GM12878 (cell line): ENCODE results near the gene TMPRSS7. TPM values are rescaled to one million over a fixed set of nuclear protein-coding genes. Genes with fewer than 3 reads are reported as not detected.

Experiments used
- ATAC-seq: fragments of 200-7000 bp; cut with Tn5 transposase; 3 replicates; pipeline ENCODE4 v1.9.1; 2020; ENCODE audit warnings: mild to moderate bottlenecking, moderate library complexity
- BruUV-seq: library from RNA; stranded (reverse); fragments of 400-500 nt; replicated peaks from 2 replicates; lab custom pipeline; 2021; lab: Mats Ljungman, UMichigan
- CTCF ChIA-PET: fragments of 300-600 bp; sonication (Branson Sonifier 250); formaldehyde crosslinking; extraction: SDS; loops from one replicate; lab custom pipeline; 2021; ENCODE audit warnings: inconsistent platforms; lab: Yijun Ruan, JAX
- POLR2A ChIA-PET: fragments of 350-600 bp; formaldehyde crosslinking; extraction: SDS; loops from one replicate; lab custom pipeline; 2021; ENCODE audit warnings: inconsistent platforms; lab: Charles Lee
- RAD21 ChIA-PET: fragments of 300-600 bp; sonication (Branson Sonifier 250); formaldehyde crosslinking; loops from one replicate; lab custom pipeline; 2023; ENCODE audit warnings: antibody characterized with exemption; ENCODE audit not compliant: unreplicated experiment; lab: Charles Lee
- SMC1A ChIA-PET: fragments of 300-600 bp; sonication (Branson Sonifier 250); formaldehyde crosslinking; loops from one replicate; lab custom pipeline; 2023; ENCODE audit not compliant: unreplicated experiment, uncharacterized antibody; lab: Charles Lee
- DNase-seq: peaks from one replicate; pipeline ENCODE4 v3.0.0-alpha.2; 2011; ENCODE audit warnings: low read depth, low spot score
- FAIRE-seq: peaks from 3 replicates; lab custom pipeline; 2011; peaks lifted over from hg19 to GRCh38; lab: Jason Lieb, UNC
- H2AFZ ChIP-seq: 2 replicates; pipeline ENCODE4 v1.6.0; 2011; ENCODE audit warnings: low read depth, low read length, control low read depth; ENCODE audit not compliant: control insufficient read depth
- H3K27ac ChIP-seq: 2 replicates; pipeline ENCODE4 v1.5.1; 2011; ENCODE audit warnings: control low read depth; ENCODE audit not compliant: control insufficient read depth, insufficient read depth
- H3K27me3 ChIP-seq, 2 experiments: replicated peaks in 1 of 2; 2 replicates each; pipeline versions ENCODE4 v1.6.0 to v1.6.1; 2011; ENCODE audit warnings: low read length in 1 of 2; ENCODE audit not compliant: control insufficient read depth in 2 of 2, insufficient read depth in 2 of 2
- H3K36me3 ChIP-seq, 2 experiments: 2 replicates each; pipeline ENCODE4 v1.5.1; 2011; ENCODE audit warnings: low read length in 1 of 2; ENCODE audit not compliant: control insufficient read depth in 2 of 2, insufficient read depth in 2 of 2
- H3K4me1 ChIP-seq: 2 replicates; pipeline ENCODE4 v1.6.1; 2011; ENCODE audit warnings: mild to moderate bottlenecking, low read length, moderate library complexity, mixed read lengths; ENCODE audit not compliant: control insufficient read depth, insufficient read depth
- H3K4me2 ChIP-seq: 2 replicates; pipeline ENCODE4 v1.6.0; 2011; ENCODE audit warnings: control low read depth; ENCODE audit not compliant: control insufficient read depth, insufficient read depth
- H3K4me3 ChIP-seq: fragments of 200-600 bp; sonication (generic); 2 replicates; pipeline ENCODE4 v1.5.1; 2016
- H3K79me2 ChIP-seq: 2 replicates; pipeline ENCODE4 v1.6.0; 2011; ENCODE audit warnings: low read length; ENCODE audit not compliant: control insufficient read depth, insufficient read depth
- H3K9ac ChIP-seq: 2 replicates; pipeline ENCODE4 v1.8.0; 2011; ENCODE audit warnings: low read length, control low read depth, mixed read lengths; ENCODE audit not compliant: control insufficient read depth, insufficient read depth
- H3K9me3 ChIP-seq: replicated peaks from 3 replicates; pipeline ENCODE4 v1.5.1; 2011; ENCODE audit warnings: mild to moderate bottlenecking, low read length; ENCODE audit not compliant: control insufficient read depth, insufficient read depth
- H4K20me1 ChIP-seq: 2 replicates; pipeline ENCODE4 v1.6.0; 2011; ENCODE audit not compliant: control insufficient read depth, insufficient read depth
- CBFB ChIP-seq: IDR thresholded peaks from 2 replicates; pipeline ENCODE4 v1.6.1; 2016; ENCODE audit warnings: antibody characterized with exemption, low read depth
- CBX3 ChIP-seq: fragments of 200-600 bp; sonication (generic); IDR thresholded peaks from 2 replicates; pipeline ENCODE4 v1.6.1; 2016; ENCODE audit warnings: low read depth, borderline replicate concordance
- CBX5 ChIP-seq: sonication (generic); IDR thresholded peaks from 2 replicates; pipeline ENCODE4 v1.6.1; 2016; ENCODE audit warnings: low read depth, moderate library complexity, mild to moderate bottlenecking, inconsistent platforms
- FOS ChIP-seq: IDR thresholded peaks from 3 replicates; pipeline ENCODE4 v1.6.1; 2011; ENCODE audit warnings: borderline replicate concordance; ENCODE audit not compliant: insufficient read length; ENCODE audit errors: extremely low read depth
- KLF5 ChIP-seq: fragments of 450-650 bp; IDR thresholded peaks from 2 replicates; pipeline ENCODE4 v1.6.1; 2014; ENCODE audit warnings: mild to moderate bottlenecking; ENCODE audit not compliant: partially characterized antibody
- MEF2B ChIP-seq: fragments of 450-650 bp; IDR thresholded peaks from 2 replicates; pipeline ENCODE4 v1.6.1; 2018; ENCODE audit warnings: mild to moderate bottlenecking, moderate library complexity; ENCODE audit not compliant: partially characterized antibody, poor library complexity, severe bottlenecking
- NR2C2 ChIP-seq: IDR thresholded peaks from 2 replicates; pipeline ENCODE4 v1.6.1; 2011; ENCODE audit warnings: borderline replicate concordance, low read depth; ENCODE audit not compliant: control insufficient read depth, insufficient read length
- NR2F1 ChIP-seq: fragments of 450-650 bp; conservative IDR thresholded peaks from 2 replicates; pipeline ENCODE4 v1.6.1; 2017; ENCODE audit warnings: mild to moderate bottlenecking
- NRF1 ChIP-seq: conservative IDR thresholded peaks from 2 replicates; pipeline ENCODE4 v1.6.1; 2011; ENCODE audit warnings: mild to moderate bottlenecking, low read depth, low read length, improper control_type of control experiment
- POU2F2 ChIP-seq: IDR thresholded peaks from 3 replicates; pipeline ENCODE4 v1.6.1; 2011; ENCODE audit warnings: low read depth, mild to moderate bottlenecking, low read length, borderline replicate concordance
- RCOR1 ChIP-seq: conservative IDR thresholded peaks from 2 replicates; pipeline ENCODE4 v1.6.1; 2012; ENCODE audit warnings: low read depth, low read length, improper control_type of control experiment
- WGBS: methylation state at CpG from one replicate; pipeline ENCODE4 v1.1.6; 2016; ENCODE audit warnings: low lambda C conversion rate; ENCODE audit not compliant: insufficient replicate concordance, insufficient coverage; ENCODE audit errors: missing lambda C conversion rate; 5-methylcytosine and 5-hydroxymethylcytosine counted together
- in situ Hi-C: fragments of 300-500 bp; cut with MboI; formaldehyde crosslinking; loops from 9 replicates; pipeline ENCODE4 v1.14.3; 2018; ENCODE audit warnings: mixed read lengths
- intact Hi-C: fragments of 100-400 bp; cut with micrococcal nuclease; formaldehyde crosslinking; loops from one replicate; pipeline ENCODE4 v1.14.2; 2022; ENCODE audit not compliant: unreplicated experiment
- polyA plus RNA-seq, 11 experiments: library from polyadenylated mRNA; depleted of rRNA in 4 of 11; unstranded in 6 of 11; stranded (reverse) in 5 of 11; fragments of >200 nt; fragmentation: Nextera tagmentation in 4 of 11; fragmentation: Illumina TruSeq in 1 of 11; extraction: Ambion mirVana in 4 of 11; extraction: Trizol in 1 of 11; gene quantifications; 1 replicate in 1 of 11; 2 replicates in 10 of 11; pipeline versions ENCODE4 v1.2.1 to v1.2.3, GENCODE V29; 2011 to 2016; ENCODE audit warnings: inconsistent platforms in 2 of 11, missing spikeins in 2 of 11, low read depth in 1 of 11
- total RNA-seq, 4 experiments: library from RNA; depleted of rRNA in 3 of 4; stranded (reverse); fragments of >200 nt in 3 of 4; fragmentation: Illumina TruSeq in 1 of 4; extraction: Trizol in 1 of 4; gene quantifications; 2 replicates each; pipeline versions ENCODE4 v1.2.1 to v1.2.3, GENCODE V29; 2013 to 2021
- TF ChIP-seq, protein P1 (sequence below): fragments of 450-650 bp; IDR thresholded peaks from 2 replicates; pipeline ENCODE4 v1.6.1; 2017; ENCODE audit warnings: mild to moderate bottlenecking, moderate library complexity
- TF ChIP-seq, protein P2 (sequence below): IDR thresholded peaks from 2 replicates; pipeline ENCODE4 v1.6.1; 2012; ENCODE audit warnings: low read depth, low read length, improper control_type of control experiment

Gene TMPRSS7
- total and polyA plus RNA-seq, 10 of the 15 experiments (the other 5 are each of a cell fraction or from before 2014, with no cell fraction given): 0.03 TPM; not detected in 9

DNA sequence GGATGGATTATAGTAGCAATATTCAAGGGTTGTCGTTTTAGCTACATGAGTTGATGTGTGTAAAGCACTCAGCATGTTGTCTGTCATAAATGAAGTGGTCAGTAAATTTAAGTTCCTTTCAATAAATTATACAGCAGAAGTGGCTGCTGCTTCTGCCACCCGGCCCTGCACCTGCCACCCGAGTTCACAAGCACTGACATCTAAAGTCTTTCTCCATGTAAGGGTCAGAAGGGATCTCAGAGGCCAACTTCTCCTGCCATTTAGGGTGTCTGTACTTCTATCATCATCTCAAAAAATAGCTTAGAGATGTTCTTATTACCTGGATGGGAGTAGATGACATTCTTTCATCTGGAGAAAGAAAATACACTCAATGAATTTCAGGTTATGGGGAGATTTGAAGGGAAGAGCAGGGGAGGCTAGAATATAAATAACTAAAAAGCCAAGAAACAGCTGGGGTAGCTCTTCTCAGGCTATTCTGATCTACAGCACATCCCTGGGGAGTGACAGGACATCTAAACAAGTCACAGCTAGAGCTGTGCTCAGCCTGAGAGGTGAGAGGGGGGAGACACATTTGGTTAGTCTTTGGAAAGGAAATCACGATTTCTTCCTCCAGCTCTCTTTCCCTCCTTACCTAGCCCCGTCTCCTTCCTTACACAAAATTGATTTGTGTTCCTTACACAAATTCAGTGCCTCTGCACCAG is 90.5 kb downstream of the TMPRSS7 start:
- WGBS: 28% methylated on average over 5 of the region's 5 CpGs
- ChIA-PET POLR2A (interaction anchor here (0.8 to 12.8 kb wide), 9 partner anchors 8 to 389 kb away, joined by 3 to 345 read pairs (median 4); partner anchors contain the start of genes CD200 and GCSAM), CTCF (interaction anchor here (0.5 to 18.1 kb wide), 10 partner anchors 8 to 470 kb away, joined by 3 to 226 read pairs (median 4); partner anchors contain the start of genes GCSAM and SLC9C1), RAD21 (interaction anchor here (0.9 to 17.9 kb wide), 11 partner anchors 8 to 365 kb away, joined by 3 to 457 read pairs (median 5); partner anchors contain the start of genes CD200 and GCSAM), SMC1A (interaction anchor here (0.6 to 18.5 kb wide), 10 partner anchors 8 to 367 kb away, joined by 3 to 489 read pairs (median 4); partner anchors contain the start of gene GCSAM)
- Histone ChIP-seq H3K27me3 (no peaks in the 10 kb centered on the region), H3K9me3 (no peaks in the 10 kb centered on the region), H3K36me3 (peaks cover 5 to 16% of the 10 kb centered on the region in 2 experiments; a peak in 2 of 4 replicates), H3K4me1 (peaks cover 77% of the 10 kb centered on the region), H3K27ac (peak overlapping the region; percentile 99), H3K9ac (peak overlapping the region; percentile 98), H3K4me3 (peak overlapping the region; percentile 78), H3K79me2 (peaks cover 81% of the 10 kb centered on the region), H2AFZ (no peak overlapping the region), H4K20me1 (no peaks in the 10 kb centered on the region), H3K4me2 (peak overlapping the region; percentile 95)
- FAIRE-seq (no peak), ATAC-seq (no peak), DNase-seq (no peak)
- no TSS peak for BruUV-seq
- in situ Hi-C loops (no loop called here), intact Hi-C loops (no loop called here)
- peak; percentile 56 for TF ChIP-seq MEF2B
- TF ChIP-seq CBX5: no peak
- no peak for TF ChIP-seq NR2C2
- TF ChIP-seq CBX3: no peak
- no peak for TF ChIP-seq FOS
- TF ChIP-seq RCOR1: no peak
- TF ChIP-seq NRF1: no peak
- TF ChIP-seq, protein P1, sequence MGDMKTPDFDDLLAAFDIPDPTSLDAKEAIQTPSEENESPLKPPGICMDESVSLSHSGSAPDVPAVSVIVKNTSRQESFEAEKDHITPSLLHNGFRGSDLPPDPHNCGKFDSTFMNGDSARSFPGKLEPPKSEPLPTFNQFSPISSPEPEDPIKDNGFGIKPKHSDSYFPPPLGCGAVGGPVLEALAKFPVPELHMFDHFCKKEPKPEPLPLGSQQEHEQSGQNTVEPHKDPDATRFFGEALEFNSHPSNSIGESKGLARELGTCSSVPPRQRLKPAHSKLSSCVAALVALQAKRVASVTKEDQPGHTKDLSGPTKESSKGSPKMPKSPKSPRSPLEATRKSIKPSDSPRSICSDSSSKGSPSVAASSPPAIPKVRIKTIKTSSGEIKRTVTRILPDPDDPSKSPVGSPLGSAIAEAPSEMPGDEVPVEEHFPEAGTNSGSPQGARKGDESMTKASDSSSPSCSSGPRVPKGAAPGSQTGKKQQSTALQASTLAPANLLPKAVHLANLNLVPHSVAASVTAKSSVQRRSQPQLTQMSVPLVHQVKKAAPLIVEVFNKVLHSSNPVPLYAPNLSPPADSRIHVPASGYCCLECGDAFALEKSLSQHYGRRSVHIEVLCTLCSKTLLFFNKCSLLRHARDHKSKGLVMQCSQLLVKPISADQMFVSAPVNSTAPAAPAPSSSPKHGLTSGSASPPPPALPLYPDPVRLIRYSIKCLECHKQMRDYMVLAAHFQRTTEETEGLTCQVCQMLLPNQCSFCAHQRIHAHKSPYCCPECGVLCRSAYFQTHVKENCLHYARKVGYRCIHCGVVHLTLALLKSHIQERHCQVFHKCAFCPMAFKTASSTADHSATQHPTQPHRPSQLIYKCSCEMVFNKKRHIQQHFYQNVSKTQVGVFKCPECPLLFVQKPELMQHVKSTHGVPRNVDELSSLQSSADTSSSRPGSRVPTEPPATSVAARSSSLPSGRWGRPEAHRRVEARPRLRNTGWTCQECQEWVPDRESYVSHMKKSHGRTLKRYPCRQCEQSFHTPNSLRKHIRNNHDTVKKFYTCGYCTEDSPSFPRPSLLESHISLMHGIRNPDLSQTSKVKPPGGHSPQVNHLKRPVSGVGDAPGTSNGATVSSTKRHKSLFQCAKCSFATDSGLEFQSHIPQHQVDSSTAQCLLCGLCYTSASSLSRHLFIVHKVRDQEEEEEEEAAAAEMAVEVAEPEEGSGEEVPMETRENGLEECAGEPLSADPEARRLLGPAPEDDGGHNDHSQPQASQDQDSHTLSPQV: no peak
- TF ChIP-seq POU2F2: 0 out of 3 replicates have a peak, but pooled peaks have one; percentile 5
- TF ChIP-seq, protein P2, sequence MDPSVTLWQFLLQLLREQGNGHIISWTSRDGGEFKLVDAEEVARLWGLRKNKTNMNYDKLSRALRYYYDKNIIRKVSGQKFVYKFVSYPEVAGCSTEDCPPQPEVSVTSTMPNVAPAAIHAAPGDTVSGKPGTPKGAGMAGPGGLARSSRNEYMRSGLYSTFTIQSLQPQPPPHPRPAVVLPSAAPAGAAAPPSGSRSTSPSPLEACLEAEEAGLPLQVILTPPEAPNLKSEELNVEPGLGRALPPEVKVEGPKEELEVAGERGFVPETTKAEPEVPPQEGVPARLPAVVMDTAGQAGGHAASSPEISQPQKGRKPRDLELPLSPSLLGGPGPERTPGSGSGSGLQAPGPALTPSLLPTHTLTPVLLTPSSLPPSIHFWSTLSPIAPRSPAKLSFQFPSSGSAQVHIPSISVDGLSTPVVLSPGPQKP: no peak
- no peak for TF ChIP-seq NR2F1
- no peak for TF ChIP-seq CBFB
- TF ChIP-seq KLF5: no peak
